ENCODE data around the gene GMPS. TPM values are rescaled to one million over a fixed set of nuclear protein-coding genes. Genes with fewer than 3 reads are reported as not detected.

GMPS gene
- total RNA-seq, 4 donors from 2014 or later = 21.4 to 27.4 (median 27.2) TPM

DNA sequence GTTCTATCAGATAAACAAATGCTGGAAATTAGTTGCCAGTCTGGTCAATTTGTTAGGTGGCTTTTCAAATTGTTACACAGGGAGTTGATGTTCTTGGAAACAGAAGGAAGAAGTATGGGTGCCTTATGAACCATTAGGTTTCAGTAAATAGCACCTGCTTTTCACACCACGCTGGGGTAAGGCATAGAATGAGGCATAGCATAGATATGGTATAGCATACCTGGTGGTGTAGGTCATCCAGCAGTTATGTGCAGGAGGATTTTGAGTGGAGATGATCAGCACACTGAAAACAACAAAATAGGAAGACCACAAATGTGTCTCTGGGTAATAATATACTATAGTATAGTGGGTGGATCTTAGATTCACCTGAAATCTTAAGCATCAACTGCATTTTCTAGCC lies 121.4 kb downstream of the GMPS start:
- Histone ChIP-seq H3K4me3 (no peak overlapping the region), H3K4me1 (peaks cover 0 to 7% (median 4%) of the 10 kb centered on the region in 4 donors)
- 100% methylated on average over 1 of the region's 1 CpG for whole genome bisulfite sequencing

More for the DNA sequence above, 121.4 kb downstream of the GMPS start:
- TF ChIP-seq EP300 (IDR thresholded peaks at IDR 0.05) (no peak), POLR2AphosphoS5 (IDR thresholded peaks at IDR 0.05) (no peak), POLR2A (IDR thresholded peaks at IDR 0.05; ENCODE audit: low read depth) (no peak)
- TF ChIP-seq, protein P1, sequence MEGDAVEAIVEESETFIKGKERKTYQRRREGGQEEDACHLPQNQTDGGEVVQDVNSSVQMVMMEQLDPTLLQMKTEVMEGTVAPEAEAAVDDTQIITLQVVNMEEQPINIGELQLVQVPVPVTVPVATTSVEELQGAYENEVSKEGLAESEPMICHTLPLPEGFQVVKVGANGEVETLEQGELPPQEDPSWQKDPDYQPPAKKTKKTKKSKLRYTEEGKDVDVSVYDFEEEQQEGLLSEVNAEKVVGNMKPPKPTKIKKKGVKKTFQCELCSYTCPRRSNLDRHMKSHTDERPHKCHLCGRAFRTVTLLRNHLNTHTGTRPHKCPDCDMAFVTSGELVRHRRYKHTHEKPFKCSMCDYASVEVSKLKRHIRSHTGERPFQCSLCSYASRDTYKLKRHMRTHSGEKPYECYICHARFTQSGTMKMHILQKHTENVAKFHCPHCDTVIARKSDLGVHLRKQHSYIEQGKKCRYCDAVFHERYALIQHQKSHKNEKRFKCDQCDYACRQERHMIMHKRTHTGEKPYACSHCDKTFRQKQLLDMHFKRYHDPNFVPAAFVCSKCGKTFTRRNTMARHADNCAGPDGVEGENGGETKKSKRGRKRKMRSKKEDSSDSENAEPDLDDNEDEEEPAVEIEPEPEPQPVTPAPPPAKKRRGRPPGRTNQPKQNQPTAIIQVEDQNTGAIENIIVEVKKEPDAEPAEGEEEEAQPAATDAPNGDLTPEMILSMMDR (IDR thresholded peaks at IDR 0.05) = no peak
- no peak overlapping the region for H3K27ac ChIP-seq (replicated peaks in 1 of 4)
- intact Hi-C loops (cut with DNase I) = no loop called here
- no peaks in the 10 kb centered on the region for H3K9me3 ChIP-seq
- no peak for DNase-seq (ENCODE audit: extremely low spot score)
- H3K36me3 ChIP-seq = no peaks in the 10 kb centered on the region
- H3K27me3 ChIP-seq = no peaks in the 10 kb centered on the region

Other genes starting within 250 kb of the GMPS start
- gene PLCH1, start 125.6 kb upstream of the GMPS start, total RNA-seq = under 1 TPM; under 0.01 to 0.52 (median 0.36) TPM
- 1 to 10 TPM; 2.8 to 3.7 (median 3.1) TPM for gene C3orf33, start 64.4 kb upstream of the GMPS start, total RNA-seq
- gene SLC33A1, start 16.2 kb upstream of the GMPS start, total RNA-seq = 10 to 100 TPM; 17.4 to 22.2 (median 19.8) TPM
- 1 to 10 TPM in 3 of 4 donors, under 1 TPM in 1; 0.83 to 5.9 (median 2.3) TPM for gene KCNAB1, start 249.9 kb downstream of the GMPS start, total RNA-seq

Data from esophagus muscularis mucosa (tissue), 4 donors.